ENCODE data around the gene POU6F1.

POU6F1 gene

DNA sequence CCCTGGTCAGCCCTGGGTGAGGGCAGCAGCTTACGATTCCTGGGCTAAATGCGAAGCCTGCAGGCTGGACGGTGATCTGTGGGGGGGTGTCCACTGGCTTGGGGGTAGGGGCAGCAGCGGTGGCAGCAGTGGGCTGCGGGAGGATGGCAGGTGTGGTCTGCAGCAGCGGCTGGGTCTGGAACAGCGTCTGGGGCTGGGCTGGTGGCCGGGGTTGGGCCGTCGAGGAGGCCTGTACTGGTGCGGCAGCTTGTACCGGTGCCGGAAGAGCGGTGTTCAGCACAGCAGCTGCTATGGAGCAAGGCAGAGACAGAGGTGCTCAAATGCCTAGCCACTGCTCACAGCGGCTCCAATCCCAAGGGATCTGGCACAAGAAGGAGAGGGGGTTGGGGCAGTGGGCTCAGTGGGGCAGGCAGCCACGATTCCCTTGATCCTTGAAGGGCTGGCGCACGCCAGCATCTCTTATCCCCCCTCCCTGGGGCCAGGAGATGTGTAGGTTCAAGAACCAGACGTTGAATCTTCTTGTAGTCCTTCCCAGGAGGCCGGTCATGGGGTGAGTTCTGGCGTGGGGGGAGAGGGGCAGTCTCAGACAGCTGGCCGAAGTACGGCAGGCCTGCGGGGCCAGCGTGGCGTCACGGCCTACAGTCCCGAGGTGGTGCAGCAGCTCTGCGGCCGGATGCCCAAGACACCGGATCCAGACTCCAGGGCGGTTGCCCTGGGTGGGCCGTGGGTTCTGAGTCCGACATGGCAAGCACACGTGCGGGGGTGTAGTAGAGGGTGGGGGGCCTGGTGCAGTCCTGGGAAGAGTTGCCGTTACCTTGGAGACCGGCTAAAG lies 19.9 kb downstream of the POU6F1 start:
- DNase-seq, result no peak

DNA sequence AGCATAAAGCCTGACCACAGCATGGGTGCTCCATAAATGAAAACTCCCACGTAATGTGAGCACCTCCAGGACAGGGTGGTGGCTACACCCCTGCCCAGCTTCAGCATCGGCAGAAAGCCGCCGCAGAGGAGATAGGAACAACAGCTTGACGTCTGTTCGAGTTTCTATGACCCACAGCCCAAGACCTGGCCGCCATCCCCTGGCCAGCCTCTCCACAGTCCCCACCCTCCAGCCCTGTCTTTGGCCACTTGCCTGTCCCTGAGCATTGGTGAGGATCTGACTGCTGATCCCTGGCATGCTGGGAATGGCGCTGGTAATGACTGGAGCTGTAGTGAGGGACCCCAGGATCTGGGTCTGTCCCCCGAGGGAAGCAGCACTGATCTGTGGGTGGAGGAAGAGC lies 21.3 kb downstream of the POU6F1 start:
- DNase-seq, result no peak

DNA sequence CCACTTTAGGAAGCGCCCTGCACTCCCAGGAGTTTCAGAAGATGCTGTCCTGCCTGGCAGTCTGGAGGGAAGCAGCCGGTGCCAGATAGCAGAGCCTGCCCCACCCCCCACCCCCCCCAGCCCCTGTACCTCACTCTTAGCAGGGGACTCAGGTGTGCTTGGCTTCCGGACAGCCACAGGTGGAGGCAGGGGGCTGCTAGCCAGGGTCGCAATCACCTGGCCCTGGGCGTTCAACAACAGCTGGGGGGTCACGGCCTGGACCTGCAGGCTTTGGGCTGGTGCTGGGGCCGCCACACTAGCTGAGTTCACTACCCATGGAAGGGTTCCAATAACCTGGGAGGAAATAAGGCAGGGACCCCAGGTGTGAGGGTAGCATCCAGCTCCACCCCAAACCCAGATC lies 22.0 kb downstream of the POU6F1 start:
- no peak for DNase-seq

DNA sequence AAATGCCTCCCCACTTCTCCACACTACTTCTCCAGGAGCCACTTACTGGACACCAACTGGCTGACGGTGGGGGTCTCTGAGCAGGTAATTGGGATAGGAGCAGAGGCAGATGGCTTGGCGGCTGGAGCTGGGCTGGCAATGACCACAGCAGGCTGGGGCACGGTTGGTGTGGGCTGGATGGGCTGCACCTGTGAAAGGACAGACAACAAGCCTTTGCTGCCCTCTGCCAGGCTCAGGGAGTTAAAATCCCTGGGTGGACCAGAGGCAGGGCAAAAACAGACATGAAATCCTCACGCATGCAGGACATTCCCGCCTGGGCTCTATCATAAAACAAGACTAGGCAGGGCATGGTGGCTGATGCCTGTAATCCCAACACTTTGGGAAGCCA lies 25.6 kb downstream of the POU6F1 start:
- no peak for DNase-seq

DNA sequence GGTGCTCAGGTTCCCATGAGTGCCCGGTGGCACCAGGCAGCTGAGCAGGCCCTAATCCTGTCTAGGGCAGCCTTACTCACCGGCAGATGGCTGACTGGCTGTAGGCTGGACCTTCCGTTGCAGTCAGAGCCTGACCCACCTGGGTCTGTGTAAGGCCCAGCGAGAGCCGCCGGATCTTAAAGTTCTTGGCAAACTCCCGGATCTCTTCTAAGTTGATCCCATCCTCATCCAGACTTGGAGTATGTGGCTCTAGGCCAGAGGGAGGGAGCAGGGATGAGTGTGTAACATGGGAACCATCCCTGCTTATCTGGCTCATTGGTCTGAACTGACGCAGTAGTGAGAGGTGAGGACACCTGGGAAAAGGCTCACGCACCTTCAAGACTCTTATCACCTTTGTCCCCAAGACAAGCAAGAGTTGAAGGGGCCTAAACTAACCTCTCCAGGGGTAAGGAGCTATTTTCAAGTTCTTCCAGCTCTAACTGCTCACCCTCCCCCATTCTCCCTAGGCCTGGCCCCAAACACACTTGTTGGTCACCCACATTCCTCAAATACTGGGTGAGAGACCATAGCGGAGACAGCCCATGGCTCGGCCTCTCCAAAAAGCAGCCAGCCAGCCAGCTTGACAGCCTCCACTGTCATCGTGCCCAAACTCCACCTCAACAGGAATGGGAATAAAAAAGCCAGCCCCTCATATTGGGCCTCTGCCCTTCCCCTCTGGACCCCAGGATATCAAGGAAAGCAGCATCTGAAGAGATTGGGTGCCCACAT lies 26.2 kb downstream of the POU6F1 start:
- DNase-seq, result no peak

DNA sequence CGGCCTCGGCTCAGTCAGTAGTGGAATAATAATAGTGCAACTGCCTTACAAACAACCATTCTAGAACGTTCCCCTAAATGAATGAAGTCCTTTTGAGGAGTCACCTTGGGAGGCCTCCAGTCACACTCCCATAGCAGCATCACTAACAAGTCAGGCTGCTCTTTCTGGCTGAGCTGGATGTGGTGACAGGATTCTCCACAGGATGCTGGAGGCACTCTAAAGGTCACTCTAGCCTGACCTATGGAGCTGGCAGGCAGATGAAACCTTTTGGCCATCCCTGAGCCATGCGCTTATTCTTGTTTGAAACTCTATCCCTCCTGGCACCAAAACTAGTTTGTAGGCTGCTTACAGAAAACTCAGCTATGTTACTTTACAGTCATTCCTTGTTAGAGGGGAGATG lies 27.0 kb downstream of the POU6F1 start:
- DNase-seq, result no peak

DNA sequence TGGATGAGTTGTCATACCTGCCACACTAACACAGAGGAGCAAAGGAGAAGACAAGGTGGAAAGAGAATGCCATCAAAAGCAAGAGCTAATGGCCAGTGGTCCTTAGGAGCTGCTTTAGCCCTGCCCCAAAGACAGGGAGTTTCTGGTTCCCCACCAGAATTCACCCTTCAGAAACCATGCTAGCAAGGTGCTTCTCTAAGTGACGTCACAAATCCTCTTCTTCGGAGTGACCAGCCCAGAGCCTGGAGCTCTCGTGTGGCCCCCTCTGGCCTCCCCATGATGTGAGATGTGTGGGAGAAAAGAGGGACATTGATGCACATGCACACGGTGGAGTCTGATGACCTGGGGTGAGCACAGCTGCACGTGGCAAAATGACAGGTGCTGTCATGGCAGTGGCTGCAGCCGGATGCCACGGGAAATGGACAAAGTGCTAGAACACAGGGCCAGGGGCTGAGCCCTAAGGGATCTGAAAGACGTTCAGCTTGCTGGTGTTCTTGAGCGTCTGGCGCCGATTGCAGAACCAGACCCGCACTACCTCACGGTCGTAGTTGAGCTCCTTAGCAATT lies 28.0 kb downstream of the POU6F1 start:
- no peak for DNase-seq

DNA sequence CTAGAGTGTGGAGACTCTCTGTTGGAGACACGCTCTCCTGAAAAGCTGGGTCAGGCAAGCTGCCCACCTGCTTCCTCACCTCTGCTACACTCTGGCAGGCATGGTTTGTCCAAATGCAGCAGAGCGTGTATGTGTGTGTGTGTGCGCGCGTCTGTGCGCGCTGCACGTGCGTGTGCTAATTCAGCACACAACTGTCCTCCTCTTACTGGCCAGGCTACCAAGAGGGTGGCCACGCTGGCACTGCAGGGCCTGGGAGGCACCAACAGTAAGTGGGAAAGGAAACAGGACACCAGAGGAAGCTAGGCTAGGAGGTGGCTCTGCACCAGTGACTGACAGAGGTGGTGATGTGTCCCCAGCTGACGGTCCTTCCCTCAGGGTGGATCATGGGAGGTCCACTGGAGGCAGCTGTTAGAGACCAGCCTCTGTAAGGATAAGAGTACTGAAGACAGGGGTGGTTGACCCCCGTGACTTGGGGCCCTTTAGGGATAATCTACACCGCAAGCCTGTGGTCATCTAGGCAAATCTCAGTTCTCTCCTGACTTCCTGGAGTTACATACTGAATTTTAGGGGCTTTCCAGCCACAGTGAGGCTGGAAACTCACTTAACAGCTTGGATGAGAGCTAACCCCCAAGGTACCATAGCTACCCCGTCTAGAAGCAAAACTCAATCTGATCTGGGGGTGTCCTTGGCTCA lies 29.4 kb downstream of the POU6F1 start:
- DNase-seq, result no peak

DNA sequence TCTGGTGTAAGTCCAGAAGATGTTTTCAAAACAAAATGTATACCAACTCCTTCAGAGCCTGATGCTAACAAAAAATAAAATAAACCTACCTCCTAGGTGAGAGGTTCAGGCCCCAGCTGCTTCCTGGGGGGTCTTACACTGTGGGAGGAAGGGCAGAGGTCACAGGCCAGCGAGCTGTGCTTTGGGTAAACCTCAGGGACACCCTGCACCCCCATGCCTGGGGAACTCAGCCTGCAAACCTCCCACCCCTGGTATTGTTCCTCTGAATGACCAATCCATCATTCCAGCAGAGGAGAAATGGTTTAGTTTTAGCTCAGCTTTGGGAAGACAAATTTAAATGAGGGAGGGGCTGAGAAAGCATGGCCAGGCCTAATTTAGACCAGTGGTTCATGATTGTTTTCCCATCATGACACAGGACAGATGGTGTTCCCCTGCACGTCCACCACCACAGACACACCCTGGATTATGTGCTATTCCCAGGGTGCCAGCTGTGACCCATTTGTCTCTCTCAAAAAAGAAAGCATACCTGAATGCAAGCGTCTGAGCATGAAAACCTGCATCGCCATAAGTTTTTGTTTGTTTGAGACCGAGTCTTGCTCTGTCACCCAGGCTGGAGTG lies 30.4 kb downstream of the POU6F1 start:
- no peak for DNase-seq

DNA sequence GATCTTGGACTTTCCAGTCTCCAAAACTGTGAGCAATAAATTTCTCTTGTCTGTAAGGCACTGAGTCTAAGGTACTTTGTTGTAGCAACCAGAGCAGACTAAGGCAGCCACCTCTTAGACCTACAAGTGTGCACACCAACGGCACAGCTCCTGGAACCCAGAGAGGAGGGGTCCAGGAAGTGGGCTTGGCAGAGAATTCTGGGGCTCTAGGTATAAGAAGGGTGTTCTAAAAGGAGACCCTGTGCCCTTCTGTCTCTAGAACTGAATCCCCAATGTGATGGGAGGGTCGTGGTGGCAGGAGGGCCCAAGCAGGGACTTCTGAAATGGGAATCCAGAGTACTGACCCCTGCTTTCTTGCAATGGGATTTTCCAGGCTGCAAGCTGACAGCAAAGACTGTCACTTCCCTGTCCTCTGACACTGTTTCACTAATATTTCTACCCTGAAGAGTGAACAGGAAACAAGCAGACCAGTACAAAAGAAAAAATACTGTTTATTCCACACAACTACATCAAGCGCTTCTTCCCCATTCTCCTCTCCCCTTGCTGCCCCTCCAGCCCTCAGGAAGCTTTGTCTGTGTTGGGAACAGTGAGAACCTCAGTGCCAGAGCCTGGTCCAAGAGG lies 31.3 kb downstream of the POU6F1 start:
- no peak for DNase-seq

DNA sequence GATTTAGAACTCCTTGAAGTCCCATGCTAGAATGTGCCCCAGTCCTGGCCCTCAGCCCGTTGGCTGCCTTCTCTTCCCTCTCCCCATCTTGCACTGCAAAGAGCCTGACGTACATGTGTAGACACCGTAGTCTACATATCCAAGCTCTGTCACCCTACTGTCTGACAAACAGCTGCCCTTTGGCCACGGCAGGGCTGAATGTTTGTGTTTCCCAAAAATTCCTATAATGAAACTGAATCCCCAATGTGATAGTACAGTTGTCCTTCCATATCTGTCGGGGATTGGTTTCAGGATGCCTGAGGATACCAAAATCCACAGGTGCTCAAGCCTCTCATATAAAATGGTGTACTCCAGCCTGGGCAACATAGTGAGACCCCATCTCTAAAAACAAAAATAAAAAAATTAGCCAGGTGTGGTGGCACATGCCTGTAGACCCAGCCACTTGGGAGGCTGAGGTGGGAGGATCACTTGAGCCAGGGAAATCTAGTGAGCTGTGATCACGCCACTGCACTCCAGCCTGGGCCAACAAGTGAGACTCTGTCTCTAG lies 32.6 kb downstream of the POU6F1 start:
- no peak for DNase-seq

DNA sequence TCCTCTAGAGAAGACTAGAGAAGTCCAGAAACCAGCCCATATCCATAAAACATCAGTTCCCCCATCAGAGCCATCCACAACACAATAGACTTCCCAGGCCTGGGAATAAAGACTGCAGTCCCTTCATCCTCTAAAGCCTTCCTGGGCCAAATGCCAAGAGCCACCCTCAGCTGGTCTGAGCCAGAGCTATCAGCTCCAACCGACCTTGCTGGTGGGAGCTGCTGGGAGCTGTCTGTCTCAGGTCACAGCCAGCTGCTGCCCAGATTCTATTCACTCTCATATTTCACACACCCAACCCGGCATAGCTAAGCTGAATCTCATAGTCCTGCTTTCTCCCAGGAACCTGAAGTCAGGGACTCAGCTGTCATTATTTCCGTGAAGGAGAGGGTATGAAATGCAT lies 34.0 kb downstream of the POU6F1 start:
- DNase-seq, result peak; percentile 87 to 91

DNA sequence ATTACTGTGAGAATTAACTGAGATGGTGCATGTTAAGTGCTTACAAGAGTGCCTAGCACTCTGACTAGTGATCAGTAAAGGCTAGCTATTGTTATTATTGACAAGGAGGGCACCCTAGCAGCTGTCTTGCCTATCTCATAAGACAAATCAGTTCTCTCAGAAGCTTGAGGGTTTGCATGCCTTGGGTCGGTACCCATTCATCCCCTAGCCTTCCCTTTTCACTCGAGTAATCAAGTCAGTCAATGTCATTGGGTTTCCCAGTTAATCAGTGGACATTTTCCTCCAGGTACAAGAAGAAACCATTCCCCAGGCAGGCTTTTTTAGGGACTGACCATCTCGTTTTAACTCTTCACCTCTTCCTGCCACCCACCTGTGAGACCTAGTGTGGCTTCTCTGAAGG lies 34.5 kb downstream of the POU6F1 start:
- no peak for DNase-seq

DNA sequence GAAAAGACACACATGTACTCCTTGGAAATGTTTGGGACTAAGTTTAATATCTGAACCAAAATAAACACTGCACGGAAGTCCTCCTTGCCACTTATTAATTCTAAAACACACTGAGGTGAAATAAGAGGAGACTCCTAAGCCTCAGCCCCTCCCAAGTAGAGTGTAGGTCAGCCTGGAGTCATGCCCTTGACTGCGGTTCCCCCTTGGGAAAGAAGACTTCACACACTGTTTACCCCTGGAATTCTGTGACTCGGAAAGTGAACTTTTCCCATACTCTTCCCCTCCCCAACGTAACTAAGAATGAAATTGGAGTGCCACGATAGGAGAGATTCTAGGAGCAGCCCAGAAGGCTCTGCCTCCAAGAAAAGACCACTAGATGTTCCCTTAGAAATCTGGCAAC lies 36.3 kb downstream of the POU6F1 start:
- no peak for DNase-seq

DNA sequence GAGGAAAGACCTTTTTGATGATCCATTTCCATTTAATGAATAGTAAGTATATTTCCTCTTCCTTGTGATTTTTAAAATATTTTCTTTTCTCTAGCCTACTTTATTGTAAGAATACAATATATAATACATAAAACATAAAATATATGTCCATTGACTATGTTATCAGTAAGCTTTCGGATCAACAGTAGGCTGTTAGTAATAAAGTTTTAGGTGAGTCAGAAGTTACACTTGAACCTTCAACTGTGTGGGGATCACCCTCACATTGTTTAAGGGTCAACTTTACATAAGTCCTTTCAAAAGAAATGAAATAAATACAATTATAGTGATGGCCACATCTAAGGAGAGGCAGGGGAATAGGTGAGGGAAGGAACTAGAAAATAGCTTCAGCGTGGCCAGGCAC lies 40.0 kb downstream of the POU6F1 start:
- DNase-seq, result no peak

DNA sequence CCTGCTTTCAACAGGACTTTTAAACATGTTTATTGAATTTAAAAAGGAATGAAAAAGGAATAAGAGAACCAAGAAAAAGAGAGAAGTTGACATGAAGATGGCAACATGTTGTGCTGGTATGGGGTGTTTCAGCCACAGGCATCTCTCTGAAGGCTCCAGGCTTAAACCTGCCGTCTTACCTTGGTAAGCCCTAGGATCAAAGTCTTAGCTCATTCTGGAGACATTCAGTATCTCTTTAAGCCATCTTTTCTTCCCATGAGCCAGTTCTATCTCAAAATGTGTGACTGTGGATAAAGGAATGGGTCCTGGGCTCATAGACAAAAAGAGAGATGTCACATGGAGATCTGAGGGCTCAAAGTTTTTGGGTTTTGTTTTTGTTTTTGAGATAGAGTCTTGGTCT lies 43.4 kb downstream of the POU6F1 start:
- DNase-seq, result no peak

DNA sequence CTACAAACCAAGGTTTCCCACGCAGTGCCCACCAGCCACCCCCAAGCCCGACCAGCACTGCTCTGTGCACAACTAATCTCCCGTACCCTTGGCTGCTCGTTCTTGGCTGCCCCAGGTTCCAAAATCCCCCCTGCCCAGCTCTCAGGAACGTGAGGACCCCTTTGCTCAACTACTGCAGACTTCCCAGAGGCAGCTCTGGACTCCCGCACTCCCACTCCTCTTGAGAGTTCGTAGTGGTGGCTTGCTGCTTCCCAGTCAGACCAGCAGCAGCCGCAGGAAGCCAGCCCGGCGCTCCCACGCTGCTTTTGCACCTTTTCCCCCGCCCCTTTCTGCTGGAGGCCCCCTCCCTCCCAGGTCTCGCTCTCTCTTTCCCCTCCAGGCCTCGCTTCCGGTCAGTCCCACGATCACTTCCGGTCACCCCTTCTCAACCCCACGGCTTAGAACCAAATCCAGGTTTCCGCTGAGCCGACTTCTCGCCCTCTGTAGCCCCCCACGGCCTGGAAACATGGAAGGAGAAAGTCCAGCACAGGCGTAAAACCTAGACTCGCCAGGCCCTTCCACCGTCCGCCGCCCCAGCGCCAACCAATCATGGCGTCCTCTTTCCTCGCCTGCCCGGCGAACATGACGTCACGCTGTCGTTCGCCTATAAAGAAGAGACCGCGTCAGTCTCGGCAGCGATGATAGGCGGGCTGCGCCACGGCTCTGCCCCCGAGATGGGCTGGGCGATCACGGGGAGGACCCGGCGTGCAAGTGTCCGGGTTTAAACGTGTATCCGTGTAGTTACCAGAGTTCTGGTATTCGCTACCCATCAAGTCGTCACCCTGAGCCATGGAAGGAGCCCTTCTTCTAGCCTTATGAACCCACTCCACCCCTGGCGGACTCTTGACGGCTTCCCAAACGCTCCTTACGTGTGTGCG lies 45.1 kb downstream of the POU6F1 start, which contains the start of gene TFCP2:
Gene TFCP2, minus strand, starts transcription at position 621 of the 917 bp plus-strand sequence. CDS start 713 bp downstream, outside the sequence.
- peak; percentile 93 to 94 for DNase-seq

DNA sequence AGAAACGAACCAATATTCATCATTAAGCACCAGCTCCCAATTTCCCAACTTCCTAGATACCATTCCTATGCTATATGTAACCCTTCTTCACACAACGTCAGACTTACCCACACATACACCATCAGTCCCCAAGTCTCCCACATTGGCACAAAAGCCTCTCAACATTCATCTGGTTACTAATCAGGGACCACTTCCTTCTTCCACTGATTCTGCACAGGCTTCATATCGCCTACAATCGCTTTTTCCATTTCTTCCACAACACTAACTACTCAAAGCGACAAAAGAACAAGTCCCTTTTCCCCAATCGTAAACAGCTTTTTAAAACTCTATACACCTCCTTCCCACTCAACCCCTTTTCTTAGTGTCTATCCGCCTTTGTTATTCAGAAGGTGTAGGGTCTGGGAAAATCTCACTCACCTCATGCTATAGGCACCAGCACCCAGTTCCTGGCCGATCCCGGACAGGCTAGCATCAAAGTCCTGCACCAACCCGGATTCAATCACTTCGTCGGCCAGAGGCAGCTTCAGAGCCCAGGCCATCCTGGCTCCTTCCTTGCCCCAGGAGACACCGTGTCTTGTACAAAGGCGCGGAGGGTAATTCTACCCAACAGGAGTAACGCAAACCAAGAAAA lies 45.9 kb downstream of the POU6F1 start:
- DNase-seq, result peak in 1 of 2 experiments; percentile 36

DNA sequence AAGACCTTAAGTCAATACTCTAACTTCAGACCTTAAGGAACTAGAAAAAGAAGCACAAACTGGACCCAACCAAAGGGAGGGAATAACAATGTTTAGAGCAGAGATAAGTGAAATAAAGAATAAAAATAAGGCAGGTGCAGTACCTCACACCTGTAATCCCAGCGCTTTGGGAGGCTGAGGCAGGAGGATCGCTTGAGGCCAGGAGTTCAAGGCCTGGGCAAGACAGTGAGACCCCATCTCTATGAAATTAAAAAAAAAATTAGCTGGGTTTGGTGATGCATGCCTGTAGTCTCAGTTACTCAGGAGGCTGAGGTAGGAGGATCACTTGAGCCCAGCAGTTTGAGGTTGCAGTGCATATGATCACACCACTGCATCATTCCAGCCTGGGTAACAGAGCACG lies 54.1 kb downstream of the POU6F1 start:
- no peak for DNase-seq

DNA sequence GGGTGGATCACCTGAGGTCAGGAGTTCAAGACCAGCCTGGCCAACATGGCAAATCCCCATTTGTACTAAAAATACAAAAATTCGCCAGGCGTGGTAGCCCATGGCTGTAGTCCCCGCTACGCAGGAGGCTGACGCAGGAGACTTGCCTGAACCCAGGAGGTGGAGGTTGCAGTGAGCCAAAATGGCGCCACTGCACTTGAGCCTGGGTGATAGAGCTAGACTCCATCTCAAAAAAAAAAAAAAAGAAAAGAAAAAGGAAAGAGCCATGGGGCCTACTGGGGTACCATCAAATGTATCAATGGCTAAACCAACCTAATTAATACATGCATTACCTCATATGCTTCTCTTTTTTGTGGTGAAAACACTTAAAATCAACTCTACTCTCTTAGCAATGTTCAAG lies 55.6 kb downstream of the POU6F1 start:
- no peak for DNase-seq

Measured in SHP77 (cell line).